Breast epithelium (tissue), 4 donors: ENCODE results near the gene E2F2. TPM values are rescaled to one million over a fixed set of nuclear protein-coding genes. Genes with fewer than 3 reads are reported as not detected.

Experiments used
- DNase-seq, 2 donors: peaks; one replicate each; pipeline ENCODE4 v3.0.0-alpha.2; 2019; ENCODE audit warnings: low spot score in 2 of 2
- H3K27ac ChIP-seq, 2 donors: fragments of 200-600 bp; sonication (generic) in 1 of 2; one replicate each; pipeline ENCODE4 v1.5.1; 2016 to 2019; ENCODE audit warnings: mild to moderate bottlenecking in 1 of 2
- H3K27me3 ChIP-seq, 2 donors: fragments of 200-600 bp; sonication (generic) in 1 of 2; one replicate each; pipeline versions ENCODE4 v1.5.1 to v1.6.0; 2017 to 2019; ENCODE audit warnings: control low read depth in 1 of 2, mild to moderate bottlenecking in 1 of 2
- H3K36me3 ChIP-seq: fragments of 200-600 bp; one replicate; pipeline ENCODE4 v1.5.1; 2019
- H3K4me1 ChIP-seq, 2 donors: fragments of 200-600 bp; sonication (generic); one replicate each; pipeline ENCODE4 v1.5.1; 2016 to 2019; ENCODE audit warnings: control low read depth in 1 of 2
- H3K4me3 ChIP-seq, 3 donors: fragments of 200-600 bp; sonication (generic); 1 replicate in 2 of 3; 2 replicates in 1 of 3; pipeline ENCODE4 v1.5.1; 2016 to 2019; ENCODE audit warnings: mild to moderate bottlenecking in 3 of 3, moderate library complexity in 2 of 3
- H3K9me3 ChIP-seq, 2 donors: fragments of 200-600 bp; sonication (generic) in 1 of 2; one replicate each; pipeline ENCODE4 v1.5.1; 2016 to 2019; ENCODE audit warnings: control low read depth in 1 of 2
- POLR2A ChIP-seq: fragments of 450-650 bp; IDR thresholded peaks from one replicate; pipeline ENCODE4 v1.6.1; 2016; ENCODE audit warnings: antibody characterized with exemption, mild to moderate bottlenecking, moderate library complexity
- POLR2AphosphoS5 ChIP-seq, 3 donors: sonication (generic); formaldehyde crosslinking; IDR thresholded peaks; one replicate each; pipeline ENCODE4 v1.6.1; 2017; ENCODE audit warnings: antibody characterized with exemption in 3 of 3
- intact Hi-C: fragments of 100-400 bp; cut with DNase I; formaldehyde crosslinking; loops from one replicate; pipeline ENCODE4 v1.15.1; 2023; ENCODE audit warnings: low total_unique reads
- total RNA-seq, 3 donors: library from RNA; depleted of rRNA; stranded (reverse); fragments of >200 nt; gene quantifications; one replicate each; pipeline ENCODE4 v1.1.0, GENCODE V29; 2016
- TF ChIP-seq, protein P1 (sequence below), 3 donors: fragments of 450-650 bp; IDR thresholded peaks; one replicate each; pipeline ENCODE4 v1.5.1; 2016 to 2017; ENCODE audit warnings: antibody characterized with exemption in 3 of 3, mild to moderate bottlenecking in 3 of 3, moderate library complexity in 3 of 3

The E2F2 gene
- total RNA-seq, 3 donors from 2014 or later, result under 0.01 to 0.73 (median 0.33) TPM

DNA sequence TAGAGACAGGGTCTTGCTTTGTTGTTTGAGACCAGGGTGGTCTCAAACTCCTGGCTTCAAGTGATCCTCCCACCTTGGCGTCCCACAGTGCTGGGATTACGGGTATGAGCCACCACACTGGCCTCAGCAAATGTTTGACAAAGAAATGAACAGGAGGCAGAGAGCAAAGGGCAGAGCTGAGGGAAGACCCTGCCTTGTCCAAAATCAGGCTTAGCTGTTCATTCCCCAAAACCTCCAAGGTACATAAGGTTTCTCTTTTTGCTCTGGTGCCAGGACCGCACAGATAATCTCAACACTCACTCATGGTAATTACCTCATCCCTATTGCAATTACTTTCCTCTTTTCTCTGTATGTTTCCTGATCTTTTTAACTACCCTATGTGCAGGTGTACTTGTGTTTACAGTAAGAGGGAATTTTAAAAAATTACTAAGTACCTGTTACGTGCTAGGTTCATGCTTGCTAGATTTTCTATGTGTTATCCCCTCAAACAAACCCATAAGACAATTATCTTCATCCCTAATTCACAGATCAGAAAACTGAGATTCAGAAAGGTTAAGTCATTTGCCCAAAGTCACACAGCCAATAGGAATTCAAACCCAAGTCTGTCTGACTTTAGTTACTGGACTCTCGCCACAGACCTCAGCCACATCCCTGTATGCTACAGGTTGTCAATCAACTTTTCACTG is 58.5 kb downstream of the E2F2 start:
- Histone ChIP-seq H3K36me3 (no peaks in the 10 kb centered on the region), H3K27ac (peak overlapping the region; percentile 64 to 69), H3K4me3 (no peak overlapping the region), H3K4me1 (peaks cover 0 to 12% of the 10 kb centered on the region in 2 donors), H3K9me3 (no peaks in the 10 kb centered on the region), H3K27me3 (no peaks in the 10 kb centered on the region)
- intact Hi-C loops, result no loop called here
- no peak for TF ChIP-seq POLR2AphosphoS5 (IDR thresholded peaks at IDR 0.05)
- TF ChIP-seq, protein P1, sequence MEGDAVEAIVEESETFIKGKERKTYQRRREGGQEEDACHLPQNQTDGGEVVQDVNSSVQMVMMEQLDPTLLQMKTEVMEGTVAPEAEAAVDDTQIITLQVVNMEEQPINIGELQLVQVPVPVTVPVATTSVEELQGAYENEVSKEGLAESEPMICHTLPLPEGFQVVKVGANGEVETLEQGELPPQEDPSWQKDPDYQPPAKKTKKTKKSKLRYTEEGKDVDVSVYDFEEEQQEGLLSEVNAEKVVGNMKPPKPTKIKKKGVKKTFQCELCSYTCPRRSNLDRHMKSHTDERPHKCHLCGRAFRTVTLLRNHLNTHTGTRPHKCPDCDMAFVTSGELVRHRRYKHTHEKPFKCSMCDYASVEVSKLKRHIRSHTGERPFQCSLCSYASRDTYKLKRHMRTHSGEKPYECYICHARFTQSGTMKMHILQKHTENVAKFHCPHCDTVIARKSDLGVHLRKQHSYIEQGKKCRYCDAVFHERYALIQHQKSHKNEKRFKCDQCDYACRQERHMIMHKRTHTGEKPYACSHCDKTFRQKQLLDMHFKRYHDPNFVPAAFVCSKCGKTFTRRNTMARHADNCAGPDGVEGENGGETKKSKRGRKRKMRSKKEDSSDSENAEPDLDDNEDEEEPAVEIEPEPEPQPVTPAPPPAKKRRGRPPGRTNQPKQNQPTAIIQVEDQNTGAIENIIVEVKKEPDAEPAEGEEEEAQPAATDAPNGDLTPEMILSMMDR (IDR thresholded peaks at IDR 0.05), result no peak
- TF ChIP-seq POLR2A, result no peak
- DNase-seq, result no peak

GRCh38 chr1:23471473-23472075 is 59.5 kb downstream of the E2F2 start:
- Histone ChIP-seq H3K27ac (peak overlapping the region; percentile 59 to 73), H3K4me3 (no peak overlapping the region), H3K9me3 (no peaks in the 10 kb centered on the region), H3K4me1 (peaks cover 0 to 12% of the 10 kb centered on the region in 2 donors), H3K27me3 (no peaks in the 10 kb centered on the region), H3K36me3 (no peaks in the 10 kb centered on the region)
- DNase-seq, result no peak
- TF ChIP-seq POLR2AphosphoS5 (IDR thresholded peaks at IDR 0.05) (no peak), POLR2A (no peak)
- TF ChIP-seq, protein P1 (IDR thresholded peaks at IDR 0.05), result no peak
- intact Hi-C loops, result no loop called here

- H3K9me3 ChIP-seq, result no peaks in the 10 kb centered on the region
- no peak overlapping the region for H3K4me3 ChIP-seq
- no peaks in the 10 kb centered on the region for H3K27me3 ChIP-seq
- no peak for DNase-seq
- H3K27ac ChIP-seq, result peak overlapping the region; percentile 59 to 73
- TF ChIP-seq POLR2AphosphoS5 (IDR thresholded peaks at IDR 0.05), result no peak
- intact Hi-C loops, result no loop called here
- no peaks in the 10 kb centered on the region for H3K36me3 ChIP-seq
- peaks cover 0 to 8% of the 10 kb centered on the region in 2 donors for H3K4me1 ChIP-seq
These were observed 60.6 kb downstream of the E2F2 start for GRCh38 chr1:23470282-23471070.

DNA sequence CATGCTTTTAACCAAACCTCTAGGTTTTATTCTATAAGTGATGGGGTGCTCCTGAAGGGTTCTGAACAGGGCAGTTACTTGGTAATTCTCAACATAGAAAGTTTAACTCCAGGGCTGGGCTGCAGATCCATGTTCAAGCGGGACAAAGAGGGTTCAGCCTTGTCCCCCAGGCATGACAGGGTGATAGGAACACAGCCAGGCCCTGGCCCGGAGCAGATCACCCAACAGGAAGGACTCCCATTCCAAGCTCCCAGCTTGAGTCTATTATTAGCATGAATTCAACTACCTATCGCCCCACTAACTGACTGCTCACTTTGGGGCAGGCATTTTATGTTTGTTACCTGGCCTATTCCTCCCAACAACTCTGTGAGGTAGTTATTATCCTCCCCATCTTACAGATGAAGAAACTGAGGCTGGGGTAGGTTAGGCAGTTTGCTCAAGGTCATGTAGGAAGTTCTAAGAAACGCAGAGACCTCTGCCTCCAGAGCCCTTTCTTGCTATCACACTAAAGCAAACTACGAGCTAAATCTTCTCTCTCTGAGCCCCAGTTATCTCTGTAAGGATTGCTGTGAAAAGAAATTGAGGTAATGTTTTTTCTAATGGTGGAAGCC is 61.6 kb downstream of the E2F2 start:
- H3K27ac ChIP-seq, result peak overlapping the region; percentile 59 to 73
- no peak overlapping the region for H3K4me3 ChIP-seq
- no peaks in the 10 kb centered on the region for H3K9me3 ChIP-seq
- H3K4me1 ChIP-seq, result no peaks in the 10 kb centered on the region
- no peak for DNase-seq
- H3K27me3 ChIP-seq, result no peaks in the 10 kb centered on the region
- H3K36me3 ChIP-seq, result no peaks in the 10 kb centered on the region
- intact Hi-C loops, result no loop called here
- TF ChIP-seq, protein P1 (IDR thresholded peaks at IDR 0.05), result no peak
- TF ChIP-seq POLR2A (no peak), POLR2AphosphoS5 (IDR thresholded peaks at IDR 0.05) (no peak)

GRCh38 chr1:23466423-23466989 is 64.5 kb downstream of the E2F2 start:
- TF ChIP-seq POLR2A (no peak), POLR2AphosphoS5 (IDR thresholded peaks at IDR 0.05) (no peak)
- TF ChIP-seq, protein P1 (IDR thresholded peaks at IDR 0.05), result no peak
- intact Hi-C loops, result no loop called here

More at GRCh38 chr1:23466423-23466989, 64.5 kb downstream of the E2F2 start:
- Histone ChIP-seq H3K27ac (no peak overlapping the region), H3K9me3 (no peaks in the 10 kb centered on the region), H3K4me1 (no peaks in the 10 kb centered on the region), H3K4me3 (no peak overlapping the region), H3K27me3 (no peaks in the 10 kb centered on the region), H3K36me3 (no peaks in the 10 kb centered on the region)
- DNase-seq, result no peak
